Activated CD8-positive, alpha-beta T cell treated with anti-CD3 and anti-CD28 coated beads for 36 hours (primary cell): ENCODE data around the gene DDX10. TPM values are rescaled to one million over a fixed set of nuclear protein-coding genes. Genes with fewer than 3 reads are reported as not detected.

Experiments used
- ATAC-seq: fragments of 200-7000 bp; cut with Tn5 transposase; one replicate; pipeline ENCODE4 v1.10.0; 2021; ENCODE audit warnings: mild to moderate bottlenecking, moderate library complexity
- CTCF ChIA-PET: fragments of 350-600 bp; sonication (Branson Sonifier 250); formaldehyde crosslinking; loops from one replicate; lab custom pipeline; 2021; ENCODE audit warnings: antibody characterized with exemption; lab: Charles Lee
- POLR2A ChIA-PET: fragments of 350-600 bp; sonication (Branson Sonifier 250); formaldehyde crosslinking; loops from one replicate; lab custom pipeline; 2021; ENCODE audit warnings: antibody characterized with exemption; lab: Charles Lee
- DNase-seq: peaks from one replicate; pipeline ENCODE4 v3.0.0-alpha.2; 2020
- H3K27ac Mint-ChIP-seq: one replicate; pipeline ENCODE4 v1.8.0; 2021; ENCODE audit warnings: mild to moderate bottlenecking, mixed read lengths
- H3K27me3 Mint-ChIP-seq: one replicate; pipeline ENCODE4 v1.8.0; 2021; ENCODE audit warnings: mixed read lengths
- H3K36me3 Mint-ChIP-seq: one replicate; pipeline ENCODE4 v1.8.0; 2021; ENCODE audit warnings: low read depth, mixed read lengths
- H3K4me1 Mint-ChIP-seq: one replicate; pipeline ENCODE4 v1.8.0; 2021; ENCODE audit warnings: low read depth, mixed read lengths
- H3K4me3 Mint-ChIP-seq: one replicate; pipeline ENCODE4 v1.8.0; 2021; ENCODE audit warnings: mild to moderate bottlenecking, moderate library complexity, mixed read lengths
- H3K9me3 Mint-ChIP-seq: one replicate; pipeline ENCODE4 v1.8.0; 2021; ENCODE audit warnings: mixed read lengths
- CTCF ChIP-seq: fragments of 200-600 bp; IDR thresholded peaks from one replicate; pipeline ENCODE4 v1.8.0; 2022; ENCODE audit warnings: antibody characterized with exemption, mild to moderate bottlenecking
- intact Hi-C: fragments of 100-400 bp; cut with micrococcal nuclease; formaldehyde crosslinking; loops from one replicate; pipeline ENCODE4 v1.10.0; 2022
- total RNA-seq, 2 experiments: library from RNA; stranded (reverse); gene quantifications; one replicate each; pipeline ENCODE4 v1.2.3, GENCODE V29; 2021

DDX10 gene
- total RNA-seq, 2 experiments from 2014 or later = 45.4 to 46.3 TPM

GRCh38 chr11:108693852-108694251 lies 29.0 kb downstream of the DDX10 start:
- ATAC-seq (peak; percentile 81), DNase-seq (peak; percentile 36)
- H3K27ac Mint-ChIP-seq = peak overlapping the region; percentile 41
- POLR2A ChIA-PET = no interaction called here
- CTCF ChIA-PET = no interaction called here
- H3K9me3 Mint-ChIP-seq = no peaks in the 10 kb centered on the region
- peaks cover 44% of the 10 kb centered on the region for H3K36me3 Mint-ChIP-seq
- peaks cover 5% of the 10 kb centered on the region for H3K4me1 Mint-ChIP-seq
- H3K4me3 Mint-ChIP-seq = no peak overlapping the region
- intact Hi-C loops = no loop called here
- no peaks in the 10 kb centered on the region for H3K27me3 Mint-ChIP-seq
- TF ChIP-seq CTCF = no peak

DNA sequence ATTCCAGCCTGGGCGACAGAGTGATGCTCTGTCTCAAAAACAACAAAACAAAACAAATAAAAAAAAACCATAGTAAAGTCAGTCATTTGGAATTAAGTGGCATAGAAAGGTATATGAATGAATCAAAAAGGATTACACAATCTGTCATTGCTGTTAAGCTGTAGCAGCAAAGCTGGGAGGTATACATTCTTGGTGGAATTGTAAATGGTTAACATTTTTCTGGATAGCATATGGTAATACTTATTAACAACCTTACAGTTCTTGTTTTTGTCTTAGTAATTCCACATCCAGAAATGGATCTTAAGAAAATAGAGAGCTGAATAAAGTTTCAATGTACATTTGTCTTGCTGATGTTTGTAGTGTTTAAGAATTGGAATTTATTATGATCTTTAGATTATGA lies 30.0 kb downstream of the DDX10 start:
- H3K27ac Mint-ChIP-seq = no peak overlapping the region
- H3K36me3 Mint-ChIP-seq = peaks cover 35% of the 10 kb centered on the region
- no peak for DNase-seq
- no peak for TF ChIP-seq CTCF
- no peak for ATAC-seq
- H3K27me3 Mint-ChIP-seq = no peaks in the 10 kb centered on the region
- H3K4me3 Mint-ChIP-seq = no peak overlapping the region
- peaks cover 7% of the 10 kb centered on the region for H3K4me1 Mint-ChIP-seq
- ChIA-PET CTCF (interaction anchor here (1.3 kb wide), 1 partner anchor 176 kb away, joined by 3 read pairs; no protein-coding TSS in a partner anchor), POLR2A (no interaction called here)
- H3K9me3 Mint-ChIP-seq = no peaks in the 10 kb centered on the region
- intact Hi-C loops = no loop called here

- H3K36me3 Mint-ChIP-seq = peaks cover 40% of the 10 kb centered on the region
- H3K4me3 Mint-ChIP-seq = no peak overlapping the region
- no peak overlapping the region for H3K27ac Mint-ChIP-seq
- no peaks in the 10 kb centered on the region for H3K9me3 Mint-ChIP-seq
- DNase-seq (peak; percentile 67), ATAC-seq (peak; percentile 81)
- H3K27me3 Mint-ChIP-seq = no peaks in the 10 kb centered on the region
- TF ChIP-seq CTCF = peak; percentile 75
- H3K4me1 Mint-ChIP-seq = peaks cover 7% of the 10 kb centered on the region
- ChIA-PET CTCF (interaction anchor here (0.7 to 2.5 kb wide), 20 partner anchors 8 to 202 kb away, joined by 3 to 18 read pairs (median 4); no protein-coding TSS in a partner anchor), POLR2A (no interaction called here)
- intact Hi-C loops = no loop called here
These were observed 33.1 kb downstream of the DDX10 start for GRCh38 chr11:108697872-108698473.

GRCh38 chr11:108698844-108699642 lies 34.2 kb downstream of the DDX10 start:
- POLR2A ChIA-PET = no interaction called here
- CTCF ChIA-PET = interaction anchor here (0.7 to 2.5 kb wide), 9 partner anchors 7 to 201 kb away, joined by 3 to 18 read pairs (median 4); no protein-coding TSS in a partner anchor
- Mint-ChIP-seq H3K9me3 (no peaks in the 10 kb centered on the region), H3K4me3 (no peak overlapping the region), H3K36me3 (peaks cover 37% of the 10 kb centered on the region), H3K4me1 (peaks cover 2% of the 10 kb centered on the region), H3K27me3 (no peaks in the 10 kb centered on the region), H3K27ac (no peak overlapping the region)
- TF ChIP-seq CTCF = no peak
- intact Hi-C loops = no loop called here
- no peak for DNase-seq
- ATAC-seq = no peak

DNA sequence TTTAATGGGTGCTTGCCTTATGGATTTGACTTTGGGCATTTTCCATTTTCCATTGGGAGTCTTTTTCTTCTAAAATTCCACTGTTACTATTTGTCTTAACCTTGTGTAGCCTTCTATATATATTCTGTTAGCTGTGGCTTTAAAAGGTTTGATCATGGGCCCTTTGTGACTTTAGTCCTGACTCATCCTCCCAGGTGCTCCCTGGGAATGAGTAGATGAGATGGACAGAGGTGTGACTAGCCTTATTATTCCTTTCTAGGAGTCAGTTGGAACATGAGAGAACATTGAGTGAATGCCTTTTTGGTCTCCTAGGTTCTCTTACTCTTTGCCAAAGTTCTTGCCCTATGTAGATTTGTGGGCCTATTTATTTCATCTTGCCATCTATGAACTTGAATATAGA lies 39.0 kb downstream of the DDX10 start:
- Mint-ChIP-seq H3K4me3 (no peak overlapping the region), H3K4me1 (peaks cover 2% of the 10 kb centered on the region), H3K27me3 (no peaks in the 10 kb centered on the region), H3K27ac (no peak overlapping the region), H3K36me3 (peaks cover 63% of the 10 kb centered on the region), H3K9me3 (peaks cover 10% of the 10 kb centered on the region)
- no peak for TF ChIP-seq CTCF
- intact Hi-C loops = no loop called here
- ATAC-seq (no peak), DNase-seq (no peak)
- ChIA-PET POLR2A (interaction anchor here (0.6 kb wide), 1 partner anchor 30 kb away, joined by 3 read pairs; no protein-coding TSS in a partner anchor), CTCF (interaction anchor here (1.1 kb wide), 1 partner anchor 13 kb away, joined by 4 read pairs; no protein-coding TSS in a partner anchor)
